DMS114 treated with DMSO at 0.1 percent for 48 hours (cell line): ENCODE data around the gene PIK3C2G.

Experiments used
- DNase-seq: peaks from one replicate; lab custom pipeline; 2025; ENCODE audit not compliant: unreplicated experiment; lab: John Stamatoyannopoulos, UW

The PIK3C2G gene

GRCh38 chr12:18612971-18613370 is 351.7 kb downstream of the PIK3C2G start:
- no peak for DNase-seq

GRCh38 chr12:18620986-18621385 is 359.7 kb downstream of the PIK3C2G start:
- DNase-seq = no peak

- DNase-seq = no peak
Observed at GRCh38 chr12:18629445-18629844, 368.1 kb downstream of the PIK3C2G start.

GRCh38 chr12:18629916-18630315 is 368.6 kb downstream of the PIK3C2G start:
- DNase-seq = no peak

- no peak for DNase-seq
Observed at GRCh38 chr12:18631339-18631738, 370.0 kb downstream of the PIK3C2G start.

GRCh38 chr12:18632848-18633247 is 371.5 kb downstream of the PIK3C2G start:
- no peak for DNase-seq

GRCh38 chr12:18634382-18634781 is 373.1 kb downstream of the PIK3C2G start:
- DNase-seq = no peak

GRCh38 chr12:18640321-18640955 is 379.1 kb downstream of the PIK3C2G start:
- no peak for DNase-seq

GRCh38 chr12:18643681-18644080 is 382.4 kb downstream of the PIK3C2G start:
- no peak for DNase-seq

- no peak for DNase-seq
Observed at GRCh38 chr12:18644564-18644963, 383.2 kb downstream of the PIK3C2G start.

GRCh38 chr12:18646286-18646890 is 385.1 kb downstream of the PIK3C2G start:
- no peak for DNase-seq

- DNase-seq = no peak
Observed at GRCh38 chr12:18651525-18651924, 390.2 kb downstream of the PIK3C2G start.

- DNase-seq = no peak
Observed at GRCh38 chr12:18652596-18652995, 391.3 kb downstream of the PIK3C2G start.

GRCh38 chr12:18653465-18653864 is 392.1 kb downstream of the PIK3C2G start:
- no peak for DNase-seq

- no peak for DNase-seq
Observed at GRCh38 chr12:18655351-18655750, 394.0 kb downstream of the PIK3C2G start.

GRCh38 chr12:18658179-18658578 is 396.9 kb downstream of the PIK3C2G start:
- no peak for DNase-seq

- no peak for DNase-seq
Observed at GRCh38 chr12:18658829-18659228, 397.5 kb downstream of the PIK3C2G start.

- no peak for DNase-seq
Observed at GRCh38 chr12:18676141-18676540, 414.8 kb downstream of the PIK3C2G start.

GRCh38 chr12:18676996-18677588 is 415.8 kb downstream of the PIK3C2G start:
- no peak for DNase-seq

- no peak for DNase-seq
Observed at GRCh38 chr12:18681818-18682217, 420.5 kb downstream of the PIK3C2G start.

- DNase-seq = no peak
Observed at GRCh38 chr12:18683327-18684013, 422.2 kb downstream of the PIK3C2G start.

- DNase-seq = no peak
Observed at GRCh38 chr12:18684430-18684829, 423.1 kb downstream of the PIK3C2G start.
